Lower leg skin (tissue), 4 donors: Measurements from ENCODE around the gene POU6F2. TPM values are rescaled to one million over a fixed set of nuclear protein-coding genes. Genes with fewer than 3 reads are reported as not detected.
"Not testable (repeated sequence)": the region's sequence is repeated elsewhere in the genome, so short reads cannot be mapped to it uniquely, and the experiment has no call there.

Experiments
- DNase-seq, 2 donors: peaks; one replicate each; pipeline ENCODE4 v3.0.0-alpha.2; 2019; ENCODE audit warnings: low spot score in 2 of 2
- H3K4me3 ChIP-seq: fragments of 200-600 bp; sonication (generic); 2 replicates; pipeline ENCODE4 v1.5.1; 2017; ENCODE audit warnings: mild to moderate bottlenecking, low read depth; ENCODE audit not compliant: poor library complexity, severe bottlenecking
- POLR2A ChIP-seq, 2 donors: fragments of 450-650 bp; IDR thresholded peaks; one replicate each; pipeline ENCODE4 v1.6.1; 2016 to 2017; ENCODE audit warnings: antibody characterized with exemption in 2 of 2, mild to moderate bottlenecking in 1 of 2, moderate library complexity in 1 of 2
- whole genome bisulfite sequencing, 2 donors: methylation state at CpG; one replicate each; pipeline ENCODE4 v1.1.5; 2018; 5-methylcytosine and 5-hydroxymethylcytosine counted together
- intact Hi-C: fragments of 100-400 bp; cut with DNase I; formaldehyde crosslinking; loops from one replicate; pipeline ENCODE4 v1.15.0; 2023; ENCODE audit warnings: low total_unique reads
- total RNA-seq, 4 donors: library from RNA; depleted of rRNA; stranded (reverse); fragments of >200 nt; gene quantifications; one replicate each; pipeline ENCODE4 v1.1.0, GENCODE V29; 2016
- TF ChIP-seq, protein P1 (sequence below), 3 donors: fragments of 450-650 bp; IDR thresholded peaks; one replicate each; pipeline ENCODE4 v1.5.1; 2016; ENCODE audit warnings: antibody characterized with exemption in 3 of 3, mild to moderate bottlenecking in 3 of 3, moderate library complexity in 2 of 3

Gene POU6F2
- total RNA-seq, 4 donors from 2014 or later = 0.36 TPM; not detected in 3

DNA sequence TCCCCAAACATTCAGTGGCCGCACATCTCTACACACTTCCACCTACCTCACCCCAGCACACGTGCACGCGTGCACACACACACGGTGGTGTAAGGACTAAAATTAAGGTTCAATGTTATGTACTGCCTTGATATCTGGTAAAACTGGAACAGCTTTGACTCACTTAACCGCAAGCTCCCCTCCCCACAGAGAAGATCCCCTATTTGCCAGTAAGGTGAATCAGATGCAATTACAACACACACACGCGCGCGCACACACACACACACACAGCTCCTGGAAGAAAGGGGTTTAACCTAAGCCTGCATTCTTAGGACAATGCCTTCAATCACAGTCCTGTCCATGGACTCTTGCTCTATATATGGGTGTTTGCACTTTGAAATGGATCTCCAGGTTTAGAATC, 43.2 kb upstream of the POU6F2 start:
- DNase-seq = no peak
- intact Hi-C loops = no loop called here
- no peak for TF ChIP-seq POLR2A (IDR thresholded peaks at IDR 0.05)
- TF ChIP-seq, protein P1, sequence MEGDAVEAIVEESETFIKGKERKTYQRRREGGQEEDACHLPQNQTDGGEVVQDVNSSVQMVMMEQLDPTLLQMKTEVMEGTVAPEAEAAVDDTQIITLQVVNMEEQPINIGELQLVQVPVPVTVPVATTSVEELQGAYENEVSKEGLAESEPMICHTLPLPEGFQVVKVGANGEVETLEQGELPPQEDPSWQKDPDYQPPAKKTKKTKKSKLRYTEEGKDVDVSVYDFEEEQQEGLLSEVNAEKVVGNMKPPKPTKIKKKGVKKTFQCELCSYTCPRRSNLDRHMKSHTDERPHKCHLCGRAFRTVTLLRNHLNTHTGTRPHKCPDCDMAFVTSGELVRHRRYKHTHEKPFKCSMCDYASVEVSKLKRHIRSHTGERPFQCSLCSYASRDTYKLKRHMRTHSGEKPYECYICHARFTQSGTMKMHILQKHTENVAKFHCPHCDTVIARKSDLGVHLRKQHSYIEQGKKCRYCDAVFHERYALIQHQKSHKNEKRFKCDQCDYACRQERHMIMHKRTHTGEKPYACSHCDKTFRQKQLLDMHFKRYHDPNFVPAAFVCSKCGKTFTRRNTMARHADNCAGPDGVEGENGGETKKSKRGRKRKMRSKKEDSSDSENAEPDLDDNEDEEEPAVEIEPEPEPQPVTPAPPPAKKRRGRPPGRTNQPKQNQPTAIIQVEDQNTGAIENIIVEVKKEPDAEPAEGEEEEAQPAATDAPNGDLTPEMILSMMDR (IDR thresholded peaks at IDR 0.05) = no peak
- no peak overlapping the region for H3K4me3 ChIP-seq
- WGBS, 2 donors = 94 to 97% methylated on average over 10 of the region's 10 CpGs

DNA sequence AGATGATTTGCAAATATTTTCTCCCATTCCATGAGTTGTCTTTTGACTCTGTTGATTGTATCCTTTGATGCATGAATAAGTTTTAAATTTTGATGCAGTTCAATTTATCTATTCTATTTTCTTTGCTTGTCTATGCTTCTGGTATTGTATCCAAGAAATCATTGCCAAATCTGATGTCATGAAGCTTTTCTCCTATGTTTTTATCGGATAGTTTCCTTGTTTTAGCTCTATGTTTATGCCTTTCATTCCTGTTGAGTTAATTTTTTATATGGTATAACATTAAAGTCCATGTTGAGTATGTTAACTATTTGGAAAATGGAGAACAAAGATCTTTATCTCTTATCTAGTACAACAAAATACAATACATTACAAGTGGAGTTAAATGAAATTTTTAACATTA, 41.1 kb upstream of the POU6F2 start:
- 68 to 74% methylated on average over 1 of the region's 1 CpG for WGBS, 2 donors
- intact Hi-C loops = no loop called here
- H3K4me3 ChIP-seq = no peak overlapping the region
- TF ChIP-seq POLR2A (IDR thresholded peaks at IDR 0.05) = no peak
- TF ChIP-seq, protein P1 (IDR thresholded peaks at IDR 0.05) = no peak
- no peak for DNase-seq

DNA sequence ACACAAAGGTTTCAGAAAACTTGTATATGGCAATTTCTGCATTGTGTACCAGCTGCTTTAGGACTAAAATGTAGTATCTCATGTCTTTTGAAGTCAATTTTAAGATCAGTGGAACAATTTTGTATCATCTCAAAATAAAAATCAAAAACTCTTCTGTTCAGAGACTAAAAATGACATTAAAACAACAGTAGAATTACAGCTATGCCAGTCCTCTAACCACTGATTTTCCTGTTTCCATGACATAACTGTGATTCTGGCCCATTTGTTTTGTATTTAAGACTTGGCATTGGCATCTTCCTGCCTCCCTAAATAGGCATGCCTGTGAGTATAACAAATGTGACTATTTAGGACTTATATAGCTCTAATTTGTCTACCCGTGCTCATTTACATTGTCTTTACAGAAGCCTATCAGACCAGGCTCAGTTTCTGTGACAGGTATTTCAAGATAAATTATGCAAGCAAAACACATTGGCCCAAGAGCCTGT, 39.7 kb upstream of the POU6F2 start:
- 32 to 37% methylated on average over 1 of the region's 1 CpG for WGBS, 2 donors
- intact Hi-C loops = no loop called here
- no peak for DNase-seq
- no peak overlapping the region for H3K4me3 ChIP-seq
- TF ChIP-seq, protein P1 (IDR thresholded peaks at IDR 0.05) = no peak
- no peak for TF ChIP-seq POLR2A (IDR thresholded peaks at IDR 0.05)

DNA sequence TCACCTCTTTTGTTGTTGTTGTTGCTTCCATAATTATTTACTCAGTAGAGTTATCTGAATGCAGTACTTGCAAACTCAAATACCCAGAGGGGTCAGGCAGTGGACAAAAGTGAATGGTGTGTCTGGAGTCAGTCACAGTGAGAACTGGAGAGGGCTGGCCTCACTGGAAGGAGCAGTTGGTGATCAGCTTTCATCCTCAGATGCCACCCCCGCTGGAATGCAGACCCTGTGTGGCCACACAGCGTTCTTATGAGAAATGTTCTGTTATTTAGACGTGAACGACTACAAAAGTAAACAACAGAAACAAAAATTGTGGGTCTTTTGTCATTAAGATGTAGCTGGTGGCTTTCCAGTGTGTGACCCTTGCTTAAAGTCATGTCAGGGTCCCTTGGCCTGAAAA, 39.1 kb upstream of the POU6F2 start:
- intact Hi-C loops = no loop called here
- TF ChIP-seq, protein P1 (IDR thresholded peaks at IDR 0.05) = no peak
- TF ChIP-seq POLR2A (IDR thresholded peaks at IDR 0.05) = no peak
- H3K4me3 ChIP-seq = no peak overlapping the region
- 88 to 92% methylated on average over 4 of the region's 4 CpGs for WGBS, 2 donors
- DNase-seq = no peak

DNA sequence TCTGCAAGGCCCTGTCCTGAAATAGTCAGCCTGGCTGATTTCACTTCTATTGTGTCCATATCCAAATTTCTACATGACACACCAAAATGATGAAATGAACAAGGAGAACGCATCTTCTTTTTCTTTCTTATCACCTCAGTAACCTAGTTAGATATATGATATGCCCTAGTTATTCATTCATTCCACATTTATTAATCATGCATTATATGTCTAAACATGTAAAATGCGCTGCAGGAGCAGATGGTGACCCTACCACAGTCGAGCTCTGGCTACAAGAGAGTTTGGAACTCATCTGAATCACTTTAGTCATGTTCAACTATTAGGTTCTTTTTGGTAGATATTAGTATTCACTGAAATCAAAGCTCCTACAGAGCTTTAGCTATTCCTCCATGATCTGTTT, 36.9 kb upstream of the POU6F2 start:
- TF ChIP-seq, protein P1 (IDR thresholded peaks at IDR 0.05) = no peak
- no peak for TF ChIP-seq POLR2A (IDR thresholded peaks at IDR 0.05)
- 64 to 79% methylated on average over 3 of the region's 3 CpGs for WGBS, 2 donors
- intact Hi-C loops = no loop called here
- no peak overlapping the region for H3K4me3 ChIP-seq
- no peak for DNase-seq

DNA sequence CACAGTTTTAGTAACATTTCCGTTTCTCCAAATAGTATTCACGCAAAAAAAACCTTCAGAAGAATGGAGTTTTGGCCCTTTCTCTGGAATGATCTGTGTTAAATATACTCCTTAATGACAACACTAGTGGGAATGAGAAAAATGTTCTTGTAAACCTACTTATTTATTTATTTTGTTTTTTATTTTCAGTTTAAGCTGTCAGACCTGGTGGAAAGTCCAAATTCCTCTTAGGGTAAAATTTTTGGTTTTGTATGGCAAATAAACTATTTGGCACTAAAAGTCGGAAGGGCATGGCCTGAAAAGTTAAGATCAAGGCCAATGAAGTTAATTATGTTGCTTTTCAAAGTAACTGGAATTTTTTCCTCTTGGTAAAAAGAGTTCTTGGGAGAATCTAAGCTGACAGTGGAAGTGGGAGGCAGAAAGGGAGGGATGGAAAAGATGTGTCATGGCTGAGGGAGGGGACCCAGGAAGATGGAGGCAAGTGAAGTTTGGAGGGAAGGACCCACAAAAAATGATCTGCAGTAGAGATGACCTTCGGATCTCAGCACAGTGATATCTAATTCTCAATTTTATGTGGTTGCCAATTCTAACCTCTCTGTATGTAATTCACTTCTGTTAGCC, 35.2 kb upstream of the POU6F2 start:
- WGBS, 2 donors = 73 to 74% methylated on average over 4 of the region's 4 CpGs
- DNase-seq = no peak
- intact Hi-C loops = no loop called here
- H3K4me3 ChIP-seq = no peak overlapping the region
- no peak for TF ChIP-seq POLR2A (IDR thresholded peaks at IDR 0.05)
- TF ChIP-seq, protein P1 (IDR thresholded peaks at IDR 0.05) = no peak

DNA sequence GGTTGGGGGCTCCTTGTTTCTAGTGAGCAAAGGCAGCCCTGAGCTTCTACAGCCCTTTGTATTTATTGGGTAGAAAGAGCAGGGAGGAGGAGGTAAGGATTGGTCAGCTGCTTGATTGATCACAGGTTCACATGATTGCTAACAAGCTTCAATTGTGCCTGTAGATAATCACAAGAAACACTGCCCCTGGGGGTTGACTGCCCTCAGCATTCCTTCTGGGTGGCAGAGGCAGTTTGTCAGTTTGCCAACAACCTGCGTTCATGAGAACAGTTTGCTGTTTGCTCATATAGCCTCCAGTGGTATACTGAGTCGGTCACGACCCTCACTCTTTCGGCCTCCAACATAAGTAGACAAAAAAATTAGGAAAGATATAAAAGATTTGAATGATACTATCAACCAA, 30.2 kb upstream of the POU6F2 start:
- WGBS, 2 donors = 85 to 88% methylated on average over 4 of the region's 4 CpGs
- intact Hi-C loops, DNase-seq, H3K4me3 ChIP-seq: not testable (repeated sequence)
